ENCODE measurements around the gene C1QL2.

C1QL2 gene

GRCh38 chr2:119201815-119202214 lies 43.3 kb upstream of the C1QL2 start:
- no peak overlapping the region for H3K4me3 ChIP-seq (ENCODE audit: low read length)
- TF ChIP-seq CTCF (IDR thresholded peaks at IDR 0.05; ENCODE audit: insufficient read depth, low read depth, low read length, missing control alignments) = no peak
- DNase-seq (ENCODE audit: low read depth) = no peak

- H3K4me3 ChIP-seq (ENCODE audit: low read length) = no peak overlapping the region
- no peak for DNase-seq (ENCODE audit: low read depth)
- no peak for TF ChIP-seq CTCF (IDR thresholded peaks at IDR 0.05; ENCODE audit: insufficient read depth, low read depth, low read length, missing control alignments)
Measured at GRCh38 chr2:119198240-119198840, 39.8 kb upstream of the C1QL2 start.

- DNase-seq (ENCODE audit: low read depth) = no peak
- no peak for TF ChIP-seq CTCF (IDR thresholded peaks at IDR 0.05; ENCODE audit: insufficient read depth, low read depth, low read length, missing control alignments)
- no peak overlapping the region for H3K4me3 ChIP-seq (ENCODE audit: low read length)
Measured at GRCh38 chr2:119197529-119198239, 39.1 kb upstream of the C1QL2 start.

GRCh38 chr2:119197126-119197405 lies 38.5 kb upstream of the C1QL2 start:
- no peak for TF ChIP-seq CTCF (IDR thresholded peaks at IDR 0.05; ENCODE audit: insufficient read depth, low read depth, low read length, missing control alignments)
- DNase-seq (ENCODE audit: low read depth) = no peak
- no peak overlapping the region for H3K4me3 ChIP-seq (ENCODE audit: low read length)

GRCh38 chr2:119196301-119197125 lies 38.0 kb upstream of the C1QL2 start:
- no peak for TF ChIP-seq CTCF (IDR thresholded peaks at IDR 0.05; ENCODE audit: insufficient read depth, low read depth, low read length, missing control alignments)
- DNase-seq (ENCODE audit: low read depth) = peak; percentile 85
- H3K4me3 ChIP-seq (ENCODE audit: low read length) = no peak overlapping the region

GRCh38 chr2:119195887-119196286 lies 37.3 kb upstream of the C1QL2 start:
- no peak for DNase-seq (ENCODE audit: low read depth)
- H3K4me3 ChIP-seq (ENCODE audit: low read length) = no peak overlapping the region
- TF ChIP-seq CTCF (IDR thresholded peaks at IDR 0.05; ENCODE audit: insufficient read depth, low read depth, low read length, missing control alignments) = no peak
